ENCODE results near the gene ITGBL1.
"Not testable (repeated sequence)": the region's sequence is repeated elsewhere in the genome, so short reads cannot be mapped to it uniquely, and the experiment has no call there.

ITGBL1 gene

GRCh38 chr13:101512650-101513049 lies 60.2 kb downstream of the ITGBL1 start:
- DNase-seq (ENCODE audit: low read depth in 2 of 2): no peak

GRCh38 chr13:101514100-101514499 lies 61.6 kb downstream of the ITGBL1 start:
- no peak for DNase-seq (ENCODE audit: low read depth in 2 of 2)

GRCh38 chr13:101514695-101515275 lies 62.3 kb downstream of the ITGBL1 start:
- no peak for DNase-seq (ENCODE audit: low read depth in 2 of 2)

GRCh38 chr13:101515504-101515903 lies 63.0 kb downstream of the ITGBL1 start:
- DNase-seq (ENCODE audit: low read depth in 2 of 2): no peak

GRCh38 chr13:101516262-101516661 lies 63.8 kb downstream of the ITGBL1 start:
- DNase-seq (ENCODE audit: low read depth in 2 of 2): no peak

GRCh38 chr13:101520672-101521071 lies 68.2 kb downstream of the ITGBL1 start:
- no peak for DNase-seq (ENCODE audit: low read depth in 2 of 2)

- DNase-seq (ENCODE audit: low read depth in 2 of 2): no peak
Observed at GRCh38 chr13:101521371-101521770, 68.9 kb downstream of the ITGBL1 start.

- no peak for DNase-seq (ENCODE audit: low read depth in 2 of 2)
Observed at GRCh38 chr13:101522607-101523006, 70.1 kb downstream of the ITGBL1 start.

GRCh38 chr13:101523154-101524131 lies 71.0 kb downstream of the ITGBL1 start:
- no peak for DNase-seq (ENCODE audit: low read depth in 2 of 2)

- no peak for DNase-seq (ENCODE audit: low read depth in 2 of 2)
Observed at GRCh38 chr13:101527130-101527529, 74.7 kb downstream of the ITGBL1 start.

- DNase-seq (ENCODE audit: low read depth in 2 of 2): no peak
Observed at GRCh38 chr13:101529422-101529821, 76.9 kb downstream of the ITGBL1 start.

- DNase-seq (ENCODE audit: low read depth in 2 of 2): no peak
Observed at GRCh38 chr13:101530293-101530692, 77.8 kb downstream of the ITGBL1 start.

- DNase-seq (ENCODE audit: low read depth in 2 of 2): no peak
Observed at GRCh38 chr13:101535192-101535746, 82.8 kb downstream of the ITGBL1 start.

GRCh38 chr13:101536079-101536478 lies 83.6 kb downstream of the ITGBL1 start:
- DNase-seq (ENCODE audit: low read depth in 2 of 2): no peak

- not testable (repeated sequence) for DNase-seq (ENCODE audit: low read depth in 2 of 2)
Observed at GRCh38 chr13:101544544-101544943, 92.1 kb downstream of the ITGBL1 start.

- DNase-seq (ENCODE audit: low read depth in 2 of 2): no peak
Observed at GRCh38 chr13:101544979-101545378, 92.5 kb downstream of the ITGBL1 start.

GRCh38 chr13:101545521-101545920 lies 93.0 kb downstream of the ITGBL1 start:
- no peak for DNase-seq (ENCODE audit: low read depth in 2 of 2)

GRCh38 chr13:101552286-101552685 lies 99.8 kb downstream of the ITGBL1 start:
- DNase-seq (ENCODE audit: low read depth in 2 of 2): no peak

- DNase-seq (ENCODE audit: low read depth in 2 of 2): no peak
Observed at GRCh38 chr13:101552786-101553185, 100.3 kb downstream of the ITGBL1 start.

- no peak for DNase-seq (ENCODE audit: low read depth in 2 of 2)
Observed at GRCh38 chr13:101554420-101555125, 102.1 kb downstream of the ITGBL1 start.

GRCh38 chr13:101555610-101556009 lies 103.1 kb downstream of the ITGBL1 start:
- DNase-seq (ENCODE audit: low read depth in 2 of 2): no peak

GRCh38 chr13:101556676-101557123 lies 104.2 kb downstream of the ITGBL1 start:
- DNase-seq (ENCODE audit: low read depth in 2 of 2): no peak
